Activated T-cell treated with anti-CD3 and anti-CD28 coated beads, Interleukin-2, amount 50 U/mL, for 48 hours (primary cell): Measurements from ENCODE around the gene DDX3Y.

Experiments
- DNase-seq, 2 experiments: peaks; one replicate each; pipeline ENCODE4 v3.0.0-alpha.2; 2020

Gene DDX3Y

DNA sequence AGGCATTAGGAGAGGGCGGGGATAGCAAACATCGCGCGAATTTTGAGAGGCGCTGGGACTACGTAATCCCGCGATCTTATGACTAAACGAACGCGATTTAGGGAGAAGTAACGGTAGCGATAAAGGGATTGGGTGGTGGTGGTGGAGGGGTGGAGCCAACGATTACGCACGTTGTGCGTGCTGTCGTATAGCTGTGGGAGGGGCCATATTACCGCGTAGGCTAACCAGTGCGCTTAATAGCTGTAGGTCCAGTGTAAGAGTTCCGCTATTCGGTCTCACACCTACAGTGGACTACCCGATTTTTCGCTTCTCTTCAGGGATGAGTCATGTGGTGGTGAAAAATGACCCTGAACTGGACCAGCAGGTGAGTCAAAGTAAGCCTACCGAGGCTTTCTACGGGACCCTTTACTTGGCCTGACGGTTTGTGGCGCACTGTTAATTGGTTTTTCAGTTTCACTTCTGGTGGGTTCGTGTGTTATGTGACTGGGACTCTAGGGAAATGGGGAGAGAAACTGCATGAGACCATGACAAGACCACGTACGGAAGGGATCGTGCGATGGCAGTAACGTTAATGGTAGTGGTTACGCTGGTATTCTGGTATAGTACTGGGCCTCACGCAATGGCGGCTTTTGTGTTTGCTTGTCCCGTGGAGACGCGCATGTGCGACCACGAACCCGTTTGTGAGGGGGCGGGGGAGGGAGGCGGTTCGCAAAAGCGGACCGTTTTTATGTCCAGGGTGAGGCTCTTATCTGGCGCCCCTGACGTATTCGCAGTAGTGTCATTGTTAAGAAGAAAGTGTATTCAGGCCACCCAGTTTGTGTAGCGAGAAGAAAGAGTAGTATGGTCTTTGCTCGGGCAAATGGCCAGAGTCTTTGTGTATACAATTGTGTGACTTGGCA lies at the start of gene DDX3Y:
TSS of gene DDX3Y (plus strand) at position 251 of the 899 bp plus-strand sequence. CDS start at position 320, 69 bp downstream.
- no peak for DNase-seq

DNA sequence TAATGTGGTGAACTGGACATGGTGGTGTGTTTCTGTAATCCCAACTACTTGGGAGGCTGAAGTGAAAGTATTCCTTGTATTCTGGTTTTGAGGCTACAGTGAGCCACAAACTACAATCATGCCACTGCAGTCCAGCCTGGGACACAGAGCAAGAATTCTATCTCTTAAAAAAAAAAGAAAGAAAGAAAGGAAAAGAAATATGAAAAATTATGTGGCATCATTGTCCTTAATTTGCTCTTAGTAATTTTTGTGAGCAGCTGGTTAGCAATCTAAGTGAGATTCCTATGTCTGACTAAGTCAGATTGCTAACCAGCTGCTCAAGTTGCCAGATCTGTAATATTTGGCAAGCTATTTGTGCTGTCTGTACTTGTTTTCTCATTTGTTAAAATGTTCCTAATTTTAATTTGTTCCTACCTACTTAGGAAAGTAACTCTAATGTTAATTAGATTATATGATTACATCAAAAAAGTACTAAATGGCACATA lies 48.8 kb upstream of the DDX3Y start:
- DNase-seq = no peak

DNA sequence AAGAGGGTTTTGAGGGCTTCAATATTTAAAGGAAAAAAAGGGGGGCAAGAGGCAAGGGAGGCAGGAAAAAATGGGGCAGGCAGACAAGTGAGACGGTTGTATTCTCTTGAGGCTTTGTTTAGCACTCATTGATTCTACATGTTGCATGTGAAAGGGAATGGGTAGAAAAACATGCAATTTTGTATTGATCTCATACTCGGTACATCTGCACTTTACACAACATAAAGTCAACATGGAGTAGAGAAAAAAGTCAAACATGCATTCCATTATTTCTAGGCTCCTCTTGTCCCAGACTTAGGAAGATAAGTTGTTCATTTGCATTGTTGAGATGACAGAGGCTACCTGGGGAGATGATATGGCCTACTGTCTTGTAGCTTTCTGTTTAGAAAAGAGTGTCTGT lies 36.7 kb upstream of the DDX3Y start:
- no peak for DNase-seq

DNA sequence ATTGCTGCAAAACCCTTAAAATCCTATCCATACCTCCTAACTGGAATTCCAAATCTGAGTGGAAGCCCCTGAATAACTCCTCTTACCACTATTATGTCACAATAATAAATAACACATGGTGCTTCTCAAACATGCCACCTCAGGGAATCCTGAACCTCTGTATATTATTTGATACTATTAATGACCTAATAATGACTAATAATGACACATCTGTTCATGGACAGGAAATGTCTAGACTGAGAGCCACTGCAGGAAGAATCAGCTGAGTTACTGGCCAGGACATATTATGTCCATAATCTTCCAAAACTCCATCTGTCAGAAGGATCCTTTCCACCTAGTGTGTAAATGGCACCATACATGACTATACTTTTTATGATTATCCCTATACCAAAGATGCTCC lies 7.7 kb upstream of the DDX3Y start:
- DNase-seq = no peak

GRCh38 chrY:12898604-12899003 lies 6.1 kb upstream of the DDX3Y start:
- DNase-seq = no peak

DNA sequence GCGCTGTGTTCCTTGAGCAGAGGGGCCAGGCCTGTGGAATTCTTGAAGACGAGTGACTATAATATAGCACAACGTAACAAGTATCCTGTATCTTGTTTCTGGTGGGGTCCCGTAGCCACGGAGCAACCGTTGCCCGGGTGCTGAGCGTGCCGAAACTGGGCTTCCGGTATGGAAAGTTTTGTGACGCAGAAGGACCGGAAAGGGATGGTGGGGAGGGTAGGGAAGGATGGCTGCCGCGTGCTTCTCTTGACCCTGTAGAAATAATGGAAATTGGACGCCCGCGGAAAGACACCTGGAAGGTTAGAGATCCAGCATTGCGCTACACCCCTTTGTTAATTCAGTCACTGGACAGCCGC lies 827 bp downstream of the DDX3Y start:
- DNase-seq = no peak

GRCh38 chrY:12905895-12906294 lies 1.2 kb downstream of the DDX3Y start:
- DNase-seq = no peak

GRCh38 chrY:12913541-12913940 lies 8.9 kb downstream of the DDX3Y start:
- DNase-seq = no peak

GRCh38 chrY:12928043-12928442 lies 23.4 kb downstream of the DDX3Y start:
- DNase-seq = no peak

DNA sequence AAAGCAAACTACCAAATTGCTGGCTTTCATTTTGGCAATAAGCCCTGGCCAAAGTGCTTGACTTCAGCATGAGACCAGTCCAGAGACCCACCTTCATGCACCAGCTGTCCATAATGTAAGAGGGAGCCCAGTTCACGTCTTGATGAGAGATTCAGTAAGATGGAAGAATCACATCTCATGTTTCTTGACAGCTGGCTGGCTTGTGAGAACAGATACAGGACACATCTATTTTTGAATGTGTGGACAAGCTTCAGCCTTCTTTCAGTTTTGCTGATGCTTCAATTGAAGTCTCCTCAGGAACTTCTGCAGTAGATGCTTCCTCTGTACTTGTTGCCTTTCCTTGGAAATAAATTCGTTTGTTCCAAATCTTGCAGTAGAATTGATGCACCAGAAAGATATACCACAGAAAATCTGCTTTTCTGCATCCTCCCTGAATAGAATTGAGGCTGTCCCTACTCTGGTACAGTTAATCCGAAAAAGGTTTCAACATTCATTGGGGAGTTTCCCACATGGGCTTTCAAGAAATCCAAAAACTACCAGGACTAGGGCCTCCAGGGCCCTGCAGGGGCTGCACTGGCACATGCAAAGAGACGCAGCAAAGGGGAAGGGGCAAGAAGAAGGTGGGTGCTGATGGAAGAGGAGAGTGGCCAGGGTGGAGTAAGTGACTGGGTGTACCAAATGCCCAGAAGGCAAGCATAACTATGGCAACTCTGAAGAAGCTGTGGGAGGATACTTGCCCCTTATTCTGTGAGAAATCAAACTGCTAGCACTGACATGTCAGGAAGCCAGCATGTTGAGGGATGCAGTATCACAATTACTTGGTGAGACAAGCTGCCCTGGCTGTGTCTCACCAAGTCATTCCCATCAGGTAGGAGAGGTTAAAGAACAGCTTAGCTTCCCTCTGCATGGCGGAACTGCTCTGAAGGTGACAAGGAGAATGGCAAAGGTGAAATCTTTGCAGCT lies 37.3 kb downstream of the DDX3Y start:
- no peak for DNase-seq
